HCT116 (cell line): ENCODE data around the gene CHD9NB. TPM values are rescaled to one million over a fixed set of nuclear protein-coding genes. Genes with fewer than 3 reads are reported as not detected.

Experiments
- ATAC-seq: fragments of 200-7000 bp; cut with Tn5 transposase; 2 replicates; pipeline ENCODE4 v1.9.1; 2020; ENCODE audit warnings: mild to moderate bottlenecking, moderate library complexity
- BruUV-seq: library from RNA; stranded (reverse); fragments of 400-500 nt; replicated peaks from 2 replicates; lab custom pipeline; 2021; lab: Mats Ljungman, UMichigan
- CTCF ChIA-PET: fragments of 300-600 bp; sonication (Branson Sonifier 250); formaldehyde crosslinking; loops from one replicate; lab custom pipeline; 2021; ENCODE audit warnings: antibody characterized with exemption; lab: Charles Lee
- POLR2A ChIA-PET: fragments of 300-600, 350-600 bp; sonication (Branson Sonifier 250); formaldehyde crosslinking; loops from one replicate; lab custom pipeline; 2021; ENCODE audit warnings: antibody characterized with exemption; lab: Charles Lee
- RAD21 ChIA-PET, 2 experiments: fragments of 300-600 bp; sonication (Branson Sonifier 250); formaldehyde crosslinking; loops; one replicate each; lab custom pipeline; 2023; ENCODE audit warnings: low total read pairs in 2 of 2; ENCODE audit not compliant: uncharacterized antibody in 2 of 2, unreplicated experiment in 2 of 2, low non-redundant PET in 1 of 2; lab: Charles Lee
- DNase-seq: peaks from one replicate; pipeline ENCODE4 v3.0.0-alpha.2; 2010; ENCODE audit warnings: low read depth, low spot score
- H2AFZ ChIP-seq: fragments of 200-600 bp; shearing (Covaris generic), sonication (generic); 2 replicates; pipeline ENCODE4 v1.6.1; 2017; ENCODE audit warnings: low read depth, mixed run types, mixed read lengths, antibody characterized with exemption, low read length; ENCODE audit not compliant: poor library complexity, severe bottlenecking
- H3K27ac ChIP-seq: 2 replicates; pipeline ENCODE4 v1.5.1; 2012; ENCODE audit warnings: low read depth, low read length
- H3K27me3 ChIP-seq: fragments of 200-600 bp; sonication (generic); 2 replicates; pipeline ENCODE4 v1.6.1; 2016; ENCODE audit warnings: mixed run types, low read length, mixed read lengths; ENCODE audit not compliant: insufficient read depth
- H3K36me3 ChIP-seq, 2 experiments: fragments of 200-500 bp in 1 of 2; fragments of 200-600 bp in 1 of 2; sonication (Bioruptor generic) in 1 of 2; sonication (generic) in 1 of 2; 2 replicates each; pipeline versions ENCODE4 v1.5.1 to v1.6.1; 2014 to 2016; ENCODE audit warnings: low read length in 2 of 2, inconsistent platforms in 1 of 2, mixed read lengths in 1 of 2, mixed run types in 1 of 2; ENCODE audit not compliant: insufficient read depth in 2 of 2, control insufficient read depth in 1 of 2
- H3K4me1 ChIP-seq, 2 experiments: fragments of 200-600 bp in 1 of 2; sonication (generic) in 1 of 2; 2 replicates each; pipeline versions ENCODE4 v1.5.1 to v1.6.1; 2012 to 2017; ENCODE audit warnings: low read length in 2 of 2, inconsistent platforms in 1 of 2, mild to moderate bottlenecking in 1 of 2, mixed read lengths in 1 of 2, mixed run types in 1 of 2, moderate library complexity in 1 of 2; ENCODE audit not compliant: insufficient read depth in 2 of 2, control insufficient read depth in 1 of 2
- H3K4me2 ChIP-seq: fragments of 200-600 bp; sonication (generic); 2 replicates; pipeline ENCODE4 v1.6.1; 2017; ENCODE audit warnings: mixed run types, low read length, mixed read lengths
- H3K4me3 ChIP-seq, 2 experiments: fragments of 200-600 bp in 1 of 2; sonication (generic) in 1 of 2; replicated peaks in 1 of 2; 2 replicates each; pipeline ENCODE4 v1.5.1; 2011 to 2016; ENCODE audit warnings: low read length in 2 of 2, control low read depth in 1 of 2, low read depth in 1 of 2, mild to moderate bottlenecking in 1 of 2, mixed read lengths in 1 of 2, mixed run types in 1 of 2
- H3K79me2 ChIP-seq: fragments of 200-600 bp; sonication (generic); 2 replicates; pipeline ENCODE4 v1.6.1; 2017; ENCODE audit warnings: mild to moderate bottlenecking, mixed run types, low read length, moderate library complexity, mixed read lengths; ENCODE audit not compliant: insufficient read depth
- H3K9ac ChIP-seq: fragments of 200-600 bp; sonication (generic); 2 replicates; pipeline ENCODE4 v1.6.1; 2016; ENCODE audit warnings: low read length, mixed read lengths
- H3K9me2 ChIP-seq: fragments of 200-600 bp; sonication (generic), shearing (Covaris generic); 2 replicates; pipeline ENCODE4 v1.6.1; 2017; ENCODE audit warnings: mixed run types, mild to moderate bottlenecking, moderate library complexity; ENCODE audit not compliant: insufficient read depth
- H3K9me3 ChIP-seq, 2 experiments: fragments of 200-500 bp in 1 of 2; fragments of 200-600 bp in 1 of 2; sonication (Bioruptor generic) in 1 of 2; sonication (generic) in 1 of 2; 2 replicates each; pipeline ENCODE4 v1.6.1; 2014 to 2017; ENCODE audit warnings: low read length in 2 of 2, mixed read lengths in 2 of 2, inconsistent platforms in 1 of 2, low read depth in 1 of 2, mild to moderate bottlenecking in 1 of 2, mixed run types in 1 of 2, moderate library complexity in 1 of 2; ENCODE audit not compliant: control insufficient read depth in 1 of 2, insufficient read depth in 1 of 2
- H4K20me1 ChIP-seq: fragments of 200-600 bp; sonication (generic), shearing (Covaris generic); 2 replicates; pipeline ENCODE4 v1.6.1; 2017; ENCODE audit warnings: mixed run types, mild to moderate bottlenecking, moderate library complexity; ENCODE audit not compliant: insufficient read depth
- CEBPB ChIP-seq: IDR thresholded peaks from 2 replicates; pipeline ENCODE4 v1.6.1; 2012; ENCODE audit warnings: low read depth
- CTCF ChIP-seq, 3 experiments: fragments of 200-600 bp in 1 of 3; sonication (generic) in 1 of 3; IDR thresholded peaks in 2 of 3; conservative IDR thresholded peaks in 1 of 3; 2 replicates each; pipeline ENCODE4 v1.5.1; 2012 to 2017; ENCODE audit warnings: low read depth in 2 of 3, low read length in 2 of 3, antibody characterized with exemption in 1 of 3, borderline replicate concordance in 1 of 3, control low read depth in 1 of 3, mild to moderate bottlenecking in 1 of 3, mixed read lengths in 1 of 3, mixed run types in 1 of 3, moderate library complexity in 1 of 3; ENCODE audit not compliant: insufficient read depth in 1 of 3
- ELF1 ChIP-seq: IDR thresholded peaks from 2 replicates; pipeline ENCODE4 v1.6.1; 2012; ENCODE audit warnings: low read depth, borderline replicate concordance
- EZH2 ChIP-seq: fragments of 200-600 bp; sonication (generic); IDR thresholded peaks from 2 replicates; pipeline ENCODE4 v1.6.1; 2017; ENCODE audit warnings: antibody characterized with exemption, mixed run types
- EZH2phosphoT487 ChIP-seq: fragments of 200-600 bp; IDR thresholded peaks from 2 replicates; pipeline ENCODE4 v1.6.1; 2018; ENCODE audit warnings: antibody characterized with exemption, borderline replicate concordance
- FOSL1 ChIP-seq: IDR thresholded peaks from 2 replicates; pipeline ENCODE4 v1.6.1; 2012; ENCODE audit warnings: low read depth
- MAX ChIP-seq: IDR thresholded peaks from 2 replicates; pipeline ENCODE4 v1.6.1; 2012
- POLR2A ChIP-seq: IDR thresholded peaks from 2 replicates; pipeline ENCODE4 v1.7.0; 2011; ENCODE audit warnings: borderline replicate concordance; ENCODE audit not compliant: insufficient read depth, insufficient read length; ENCODE audit errors: extremely low read depth
- RAD21 ChIP-seq: IDR thresholded peaks from 2 replicates; pipeline ENCODE4 v1.6.1; 2012; ENCODE audit warnings: low read depth, mild to moderate bottlenecking
- SP1 ChIP-seq: IDR thresholded peaks from 2 replicates; pipeline ENCODE4 v1.6.1; 2012; ENCODE audit warnings: low read depth
- SRF ChIP-seq: IDR thresholded peaks from 2 replicates; pipeline ENCODE4 v1.6.1; 2012; ENCODE audit warnings: low read depth
- intact Hi-C: fragments of 100-400 bp; cut with micrococcal nuclease; formaldehyde crosslinking; loops from 2 replicates; pipeline ENCODE4 v1.10.0; 2022
- total RNA-seq: library from RNA; stranded (reverse); gene quantifications from one replicate; pipeline ENCODE4 v1.2.1, GENCODE V29; 2021; ENCODE audit not compliant: unreplicated experiment
- TF ChIP-seq, protein P1 (sequence below): IDR thresholded peaks from 2 replicates; pipeline ENCODE4 v1.6.1; 2011; ENCODE audit warnings: mild to moderate bottlenecking, low read length, moderate library complexity; ENCODE audit not compliant: insufficient replicate concordance; ENCODE audit errors: extremely low read depth
- TF ChIP-seq, protein P2 (sequence below): IDR thresholded peaks from 2 replicates; pipeline ENCODE4 v1.6.1; 2012

Gene CHD9NB
- total RNA-seq, 1 experiment from 2014 or later, result 1.2 TPM

DNA sequence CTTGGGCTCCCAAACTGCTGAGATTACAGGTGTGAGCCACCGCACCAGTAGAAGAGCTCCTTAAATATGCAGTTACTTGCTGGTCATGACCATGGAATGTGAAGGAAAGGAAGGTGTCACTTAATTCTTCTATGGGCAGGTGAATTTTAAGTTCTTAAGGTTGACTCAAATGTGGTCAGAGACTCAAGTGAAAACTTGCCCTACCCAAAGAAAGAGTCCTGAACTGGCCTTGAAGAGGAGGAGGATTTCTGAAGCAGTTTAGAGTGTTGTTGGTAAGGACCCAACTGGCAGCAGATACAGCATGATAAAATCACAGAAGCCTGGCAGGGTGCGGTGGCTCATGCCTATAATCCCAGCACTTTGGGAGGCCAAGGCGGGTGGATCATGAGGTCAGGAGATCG is 31.4 kb upstream of the CHD9NB start:
- DNase-seq (no peak), ATAC-seq (no peak)
- POLR2A ChIA-PET, result interaction anchor here (0.7 kb wide), 1 partner anchor 24 kb away, joined by 6 read pairs; no protein-coding TSS in a partner anchor
- intact Hi-C loops, result no loop called here
- Histone ChIP-seq H3K79me2 (peaks cover 73% of the 10 kb centered on the region), H3K36me3 (no peaks in the 10 kb centered on the region), H3K4me2 (no peak overlapping the region), H4K20me1 (no peaks in the 10 kb centered on the region), H3K27ac (no peak overlapping the region), H3K9ac (no peak overlapping the region), H3K4me3 (no peak overlapping the region), H3K9me2 (no peaks in the 10 kb centered on the region), H3K4me1 (peaks cover 0 to 2% of the 10 kb centered on the region in 2 experiments; a peak in 1 of 4 replicates), H2AFZ (no peak overlapping the region), H3K9me3 (no peaks in the 10 kb centered on the region), H3K27me3 (no peaks in the 10 kb centered on the region)
- no peak for TF ChIP-seq MAX
- TF ChIP-seq, protein P1, sequence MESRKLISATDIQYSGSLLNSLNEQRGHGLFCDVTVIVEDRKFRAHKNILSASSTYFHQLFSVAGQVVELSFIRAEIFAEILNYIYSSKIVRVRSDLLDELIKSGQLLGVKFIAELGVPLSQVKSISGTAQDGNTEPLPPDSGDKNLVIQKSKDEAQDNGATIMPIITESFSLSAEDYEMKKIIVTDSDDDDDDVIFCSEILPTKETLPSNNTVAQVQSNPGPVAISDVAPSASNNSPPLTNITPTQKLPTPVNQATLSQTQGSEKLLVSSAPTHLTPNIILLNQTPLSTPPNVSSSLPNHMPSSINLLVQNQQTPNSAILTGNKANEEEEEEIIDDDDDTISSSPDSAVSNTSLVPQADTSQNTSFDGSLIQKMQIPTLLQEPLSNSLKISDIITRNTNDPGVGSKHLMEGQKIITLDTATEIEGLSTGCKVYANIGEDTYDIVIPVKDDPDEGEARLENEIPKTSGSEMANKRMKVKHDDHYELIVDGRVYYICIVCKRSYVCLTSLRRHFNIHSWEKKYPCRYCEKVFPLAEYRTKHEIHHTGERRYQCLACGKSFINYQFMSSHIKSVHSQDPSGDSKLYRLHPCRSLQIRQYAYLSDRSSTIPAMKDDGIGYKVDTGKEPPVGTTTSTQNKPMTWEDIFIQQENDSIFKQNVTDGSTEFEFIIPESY, result no peak
- no peak for TF ChIP-seq SRF
- no peak for TF ChIP-seq FOSL1
- no peak for TF ChIP-seq RAD21
- TF ChIP-seq EZH2, result no peak
- no peak for TF ChIP-seq CEBPB
- BruUV-seq, result no TSS peak
- RAD21 ChIA-PET, result no interaction called here
- CTCF ChIA-PET, result no interaction called here

- Histone ChIP-seq H3K79me2 (peaks cover 83% of the 10 kb centered on the region), H2AFZ (no peak overlapping the region), H3K4me1 (peaks cover 0 to 2% of the 10 kb centered on the region in 2 experiments; a peak in 1 of 4 replicates), H3K4me2 (no peak overlapping the region), H3K9ac (no peak overlapping the region), H3K9me3 (no peaks in the 10 kb centered on the region), H3K4me3 (no peak overlapping the region), H3K36me3 (no peaks in the 10 kb centered on the region), H3K9me2 (no peaks in the 10 kb centered on the region), H4K20me1 (no peaks in the 10 kb centered on the region), H3K27ac (no peak overlapping the region), H3K27me3 (no peaks in the 10 kb centered on the region)
- CTCF ChIA-PET, result no interaction called here
- RAD21 ChIA-PET, result no interaction called here
- DNase-seq, result no peak
- intact Hi-C loops, result no loop called here
- ATAC-seq, result no peak
- no TSS peak for BruUV-seq
- POLR2A ChIA-PET, result interaction anchor here (1.3 kb wide), 1 partner anchor 16 kb away, joined by 3 read pairs; no protein-coding TSS in a partner anchor
- TF ChIP-seq CEBPB (no peak), SP1 (no peak), CTCF (IDR thresholded peaks at IDR 0.05 in 2 of 3, conservative IDR thresholded peaks at IDR 0.05 in 1 of 3; ENCODE audit: borderline replicate concordance in 1 of 3, insufficient read depth in 1 of 3, low read depth in 2 of 3, low read length in 2 of 3) (no peak), MAX (no peak), ELF1 (no peak), EZH2phosphoT487 (no peak), EZH2 (no peak), POLR2A (no peak), RAD21 (no peak)
- TF ChIP-seq, protein P1, result no peak
- TF ChIP-seq, protein P2, sequence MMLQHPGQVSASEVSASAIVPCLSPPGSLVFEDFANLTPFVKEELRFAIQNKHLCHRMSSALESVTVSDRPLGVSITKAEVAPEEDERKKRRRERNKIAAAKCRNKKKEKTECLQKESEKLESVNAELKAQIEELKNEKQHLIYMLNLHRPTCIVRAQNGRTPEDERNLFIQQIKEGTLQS, result no peak
Measured at GRCh38 chr16:53083119-53083518, 30.4 kb upstream of the CHD9NB start.
